GM23338 (cell line): ENCODE data around the gene DLK1. TPM values are rescaled to one million over a fixed set of nuclear protein-coding genes. Genes with fewer than 3 reads are reported as not detected.
A peak's percentile ranks its signal among the peaks of the same experiment; 100 is the strongest.

Source experiments
- ATAC-seq: fragments of 200-7000 bp; cut with Tn5 transposase; 3 replicates; pipeline ENCODE4 v1.9.1; 2020
- DNase-seq: peaks from one replicate; pipeline ENCODE4 v3.0.0-alpha.2; 2015; ENCODE audit warnings: low spot score
- H2AFZ ChIP-seq: fragments of 200-600 bp; sonication (generic); 2 replicates; pipeline ENCODE4 v1.8.0; 2016; ENCODE audit warnings: antibody characterized with exemption, mild to moderate bottlenecking, moderate library complexity
- H3F3A ChIP-seq: fragments of 200-600 bp; sonication (generic); replicated peaks from 2 replicates; pipeline ENCODE4 v1.8.0; 2017; ENCODE audit warnings: antibody characterized with exemption, mixed run types, low read depth
- H3K27ac ChIP-seq: fragments of 200-600 bp; sonication (generic); 2 replicates; pipeline ENCODE4 v1.6.1; 2016; ENCODE audit warnings: low read depth
- H3K27me3 ChIP-seq: fragments of 200-600 bp; sonication (generic); 2 replicates; pipeline ENCODE4 v1.8.0; 2016; ENCODE audit warnings: mild to moderate bottlenecking, mixed run types, moderate library complexity; ENCODE audit not compliant: insufficient read depth
- H3K36me3 ChIP-seq: fragments of 200-600 bp; sonication (generic); 2 replicates; pipeline ENCODE4 v1.8.0; 2016; ENCODE audit warnings: mild to moderate bottlenecking; ENCODE audit not compliant: insufficient read depth
- H3K4me1 ChIP-seq: fragments of 200-600 bp; sonication (generic); 2 replicates; pipeline ENCODE4 v1.8.0; 2016; ENCODE audit warnings: mild to moderate bottlenecking, moderate library complexity; ENCODE audit not compliant: insufficient read depth
- H3K4me2 ChIP-seq: fragments of 200-600 bp; sonication (generic); 2 replicates; pipeline ENCODE4 v1.7.1; 2017; ENCODE audit warnings: mixed run types
- H3K4me3 ChIP-seq: fragments of 200-600 bp; sonication (generic); 2 replicates; pipeline ENCODE4 v1.6.1; 2016; ENCODE audit warnings: mixed run types
- H3K79me2 ChIP-seq: fragments of 200-600 bp; sonication (generic); replicated peaks from 2 replicates; pipeline ENCODE4 v1.8.0; 2017; ENCODE audit warnings: mild to moderate bottlenecking; ENCODE audit not compliant: insufficient read depth
- H3K9me2 ChIP-seq: fragments of 200-600 bp; sonication (generic); 2 replicates; pipeline ENCODE4 v1.8.0; 2017; ENCODE audit not compliant: insufficient read depth
- H4K20me1 ChIP-seq: fragments of 200-600 bp; sonication (generic); replicated peaks from 2 replicates; pipeline ENCODE4 v1.8.0; 2017; ENCODE audit warnings: mild to moderate bottlenecking; ENCODE audit not compliant: insufficient read depth
- H3K27ac Mint-ChIP-seq: 2 replicates; pipeline ENCODE4 v1.8.0; 2020; ENCODE audit warnings: inconsistent platforms, mild to moderate bottlenecking, moderate library complexity, mixed read lengths
- H3K27me3 Mint-ChIP-seq: 3 replicates; pipeline ENCODE4 v1.8.0; 2022; ENCODE audit warnings: low read depth, mild to moderate bottlenecking, moderate library complexity, mixed read lengths, inconsistent platforms; ENCODE audit not compliant: insufficient read depth, poor library complexity
- H3K36me3 Mint-ChIP-seq: 3 replicates; pipeline ENCODE4 v1.8.0; 2021; ENCODE audit warnings: low read depth, mild to moderate bottlenecking, inconsistent platforms, moderate library complexity, mixed read lengths
- H3K4me1 Mint-ChIP-seq: 3 replicates; pipeline ENCODE4 v1.8.0; 2020; ENCODE audit warnings: mild to moderate bottlenecking, inconsistent platforms, mixed read lengths
- H3K4me3 Mint-ChIP-seq: 3 replicates; pipeline ENCODE4 v1.8.0; 2021; ENCODE audit warnings: moderate library complexity, mild to moderate bottlenecking, inconsistent platforms, mixed read lengths
- H3K9me3 Mint-ChIP-seq: 3 replicates; pipeline ENCODE4 v1.8.0; 2020; ENCODE audit warnings: moderate library complexity, mild to moderate bottlenecking, inconsistent platforms, mixed read lengths
- CREB1 ChIP-seq: fragments of 250-450 bp; sonication (Bioruptor Pico); IDR thresholded peaks from 2 replicates; pipeline ENCODE4 v1.5.0; 2020; ENCODE audit warnings: low read depth, mild to moderate bottlenecking, moderate library complexity
- CTCF ChIP-seq, 2 experiments: fragments of 200-600 bp in 1 of 2; sonication (generic) in 1 of 2; conservative IDR thresholded peaks; 2 replicates each; pipeline versions ENCODE4 v1.5.1 to v1.6.1; 2016 to 2017; ENCODE audit warnings: antibody characterized with exemption in 2 of 2, low read depth in 2 of 2, mild to moderate bottlenecking in 2 of 2, moderate library complexity in 1 of 2
- ETS1 ChIP-seq: IDR thresholded peaks from 2 replicates; pipeline ENCODE4 v1.6.1; 2016; ENCODE audit warnings: antibody characterized with exemption
- EZH2 ChIP-seq: fragments of 200-600 bp; sonication (generic); IDR thresholded peaks from one replicate; pipeline ENCODE4 v1.8.0; 2017; ENCODE audit warnings: antibody characterized with exemption, mild to moderate bottlenecking, low read depth; ENCODE audit not compliant: unreplicated experiment
- EZH2phosphoT487 ChIP-seq: fragments of 200-600 bp; sonication (generic); IDR thresholded peaks from one replicate; pipeline ENCODE4 v1.8.1; 2018; ENCODE audit warnings: antibody characterized with exemption; ENCODE audit not compliant: unreplicated experiment
- JUNB ChIP-seq: IDR thresholded peaks from one replicate; pipeline ENCODE4 v1.6.1; 2016; ENCODE audit warnings: antibody characterized with exemption; ENCODE audit not compliant: unreplicated experiment
- NANOG ChIP-seq: IDR thresholded peaks from 2 replicates; pipeline ENCODE4 v1.6.1; 2016; ENCODE audit warnings: antibody characterized with exemption, borderline replicate concordance
- POLR2AphosphoS5 ChIP-seq: IDR thresholded peaks from 2 replicates; pipeline ENCODE4 v1.6.1; 2016; ENCODE audit warnings: antibody characterized with exemption, low read depth
- REST ChIP-seq: IDR thresholded peaks from one replicate; pipeline ENCODE4 v1.6.1; 2018; ENCODE audit warnings: antibody characterized with exemption; ENCODE audit not compliant: unreplicated experiment
- STAT1 ChIP-seq: IDR thresholded peaks from one replicate; pipeline ENCODE4 v1.6.1; 2016; ENCODE audit warnings: antibody characterized with exemption; ENCODE audit not compliant: unreplicated experiment
- ZNF114 ChIP-seq: fragments of 250-450 bp; sonication (Bioruptor Pico); IDR thresholded peaks from 2 replicates; pipeline ENCODE4 v1.5.0; 2020; ENCODE audit warnings: mild to moderate bottlenecking, moderate library complexity
- ZNF331 ChIP-seq: fragments of 250-450 bp; sonication (Bioruptor Pico); IDR thresholded peaks from 2 replicates; pipeline ENCODE4 v1.5.0; 2020; ENCODE audit warnings: low read depth, mild to moderate bottlenecking, moderate library complexity
- polyA plus RNA-seq: library from polyadenylated mRNA; unstranded; fragments of >200 nt; fragmentation: Nextera tagmentation; extraction: Ambion mirVana; gene quantifications from 2 replicates; pipeline ENCODE4 v1.2.1, GENCODE V29; 2016
- total RNA-seq: library from RNA; depleted of rRNA; stranded (reverse); fragments of >200 nt; shearing (Covaris generic); gene quantifications from 2 replicates; pipeline ENCODE4 v1.2.3, GENCODE V29; 2014

Gene DLK1
- total and polyA plus RNA-seq, 2 experiments from 2014 or later: 1.1 to 1.2 TPM

GRCh38 chr14:100692256-100692655, 34.4 kb upstream of the DLK1 start (continued):
- no peak for TF ChIP-seq EZH2
- no peak for TF ChIP-seq ETS1
- TF ChIP-seq POLR2AphosphoS5: no peak
- TF ChIP-seq ZNF114 (CRISPR knock-in tag): no peak
- no peak for TF ChIP-seq ZNF331 (CRISPR knock-in tag)
- no peak for TF ChIP-seq STAT1
- TF ChIP-seq REST: no peak
- no peak for TF ChIP-seq CREB1 (CRISPR knock-in tag)
- TF ChIP-seq EZH2phosphoT487: no peak
- no peak for TF ChIP-seq JUNB

GRCh38 chr14:100692859-100693558, 33.7 kb upstream of the DLK1 start:
- DNase-seq (no peak), ATAC-seq (no peak; the same call in 2 of the 3 replicates)
- Histone ChIP-seq H3K9me2 (no peaks in the 10 kb centered on the region), H3K27me3 (no peaks in the 10 kb centered on the region), H4K20me1 (no peaks in the 10 kb centered on the region), H3K36me3 (no peaks in the 10 kb centered on the region), H2AFZ (peak overlapping the region; percentile 88), H3K79me2 (no peaks in the 10 kb centered on the region), H3K27ac (no peak overlapping the region), H3F3A (no peaks in the 10 kb centered on the region), H3K4me2 (no peak overlapping the region), H3K4me3 (no peak overlapping the region), H3K4me1 (no peaks in the 10 kb centered on the region)
- H3K27me3 Mint-ChIP-seq: peaks cover 5% of the 10 kb centered on the region
- 0 out of 2 replicates have a peak overlapping the region, but pooled peaks have one; percentile 32 for H3K27ac Mint-ChIP-seq
- no peaks in the 10 kb centered on the region for H3K36me3 Mint-ChIP-seq
- H3K9me3 Mint-ChIP-seq: no peaks in the 10 kb centered on the region
- no peak overlapping the region for H3K4me3 Mint-ChIP-seq
- H3K4me1 Mint-ChIP-seq: peaks cover 15% of the 10 kb centered on the region
- TF ChIP-seq ZNF114 (CRISPR knock-in tag): no peak
- TF ChIP-seq STAT1: no peak
- TF ChIP-seq CTCF (conservative IDR thresholded peaks at IDR 0.05; ENCODE audit: low read depth in 2 of 2): no peak
- TF ChIP-seq EZH2: no peak
- no peak for TF ChIP-seq POLR2AphosphoS5
- TF ChIP-seq NANOG: no peak
- no peak for TF ChIP-seq JUNB
- no peak for TF ChIP-seq ZNF331 (CRISPR knock-in tag)
